GM12878 (cell line): ENCODE measurements around the gene NRG2. TPM values are rescaled to one million over a fixed set of nuclear protein-coding genes. Genes with fewer than 3 reads are reported as not detected.

Experiments used
- ATAC-seq: fragments of 200-7000 bp; cut with Tn5 transposase; 3 replicates; pipeline ENCODE4 v1.9.1; 2020; ENCODE audit warnings: mild to moderate bottlenecking, moderate library complexity
- BruUV-seq: library from RNA; stranded (reverse); fragments of 400-500 nt; replicated peaks from 2 replicates; lab custom pipeline; 2021; lab: Mats Ljungman, UMichigan
- CTCF ChIA-PET: fragments of 300-600 bp; sonication (Branson Sonifier 250); formaldehyde crosslinking; extraction: SDS; loops from one replicate; lab custom pipeline; 2021; ENCODE audit warnings: inconsistent platforms; lab: Yijun Ruan, JAX
- POLR2A ChIA-PET: fragments of 350-600 bp; formaldehyde crosslinking; extraction: SDS; loops from one replicate; lab custom pipeline; 2021; ENCODE audit warnings: inconsistent platforms; lab: Charles Lee
- RAD21 ChIA-PET: fragments of 300-600 bp; sonication (Branson Sonifier 250); formaldehyde crosslinking; loops from one replicate; lab custom pipeline; 2023; ENCODE audit warnings: antibody characterized with exemption; ENCODE audit not compliant: unreplicated experiment; lab: Charles Lee
- SMC1A ChIA-PET: fragments of 300-600 bp; sonication (Branson Sonifier 250); formaldehyde crosslinking; loops from one replicate; lab custom pipeline; 2023; ENCODE audit not compliant: unreplicated experiment, uncharacterized antibody; lab: Charles Lee
- DNase-seq: peaks from one replicate; pipeline ENCODE4 v3.0.0-alpha.2; 2011; ENCODE audit warnings: low read depth, low spot score
- FAIRE-seq: peaks from 3 replicates; lab custom pipeline; 2011; peaks lifted over from hg19 to GRCh38; lab: Jason Lieb, UNC
- H2AFZ ChIP-seq: 2 replicates; pipeline ENCODE4 v1.6.0; 2011; ENCODE audit warnings: low read depth, low read length, control low read depth; ENCODE audit not compliant: control insufficient read depth
- H3K27ac ChIP-seq: 2 replicates; pipeline ENCODE4 v1.5.1; 2011; ENCODE audit warnings: control low read depth; ENCODE audit not compliant: control insufficient read depth, insufficient read depth
- H3K27me3 ChIP-seq, 2 experiments: replicated peaks in 1 of 2; 2 replicates each; pipeline versions ENCODE4 v1.6.0 to v1.6.1; 2011; ENCODE audit warnings: low read length in 1 of 2; ENCODE audit not compliant: control insufficient read depth in 2 of 2, insufficient read depth in 2 of 2
- H3K36me3 ChIP-seq, 2 experiments: 2 replicates each; pipeline ENCODE4 v1.5.1; 2011; ENCODE audit warnings: low read length in 1 of 2; ENCODE audit not compliant: control insufficient read depth in 2 of 2, insufficient read depth in 2 of 2
- H3K4me1 ChIP-seq: 2 replicates; pipeline ENCODE4 v1.6.1; 2011; ENCODE audit warnings: mild to moderate bottlenecking, low read length, moderate library complexity, mixed read lengths; ENCODE audit not compliant: control insufficient read depth, insufficient read depth
- H3K4me2 ChIP-seq: 2 replicates; pipeline ENCODE4 v1.6.0; 2011; ENCODE audit warnings: control low read depth; ENCODE audit not compliant: control insufficient read depth, insufficient read depth
- H3K4me3 ChIP-seq: fragments of 200-600 bp; sonication (generic); 2 replicates; pipeline ENCODE4 v1.5.1; 2016
- H3K79me2 ChIP-seq: 2 replicates; pipeline ENCODE4 v1.6.0; 2011; ENCODE audit warnings: low read length; ENCODE audit not compliant: control insufficient read depth, insufficient read depth
- H3K9ac ChIP-seq: 2 replicates; pipeline ENCODE4 v1.8.0; 2011; ENCODE audit warnings: low read length, control low read depth, mixed read lengths; ENCODE audit not compliant: control insufficient read depth, insufficient read depth
- H3K9me3 ChIP-seq: replicated peaks from 3 replicates; pipeline ENCODE4 v1.5.1; 2011; ENCODE audit warnings: mild to moderate bottlenecking, low read length; ENCODE audit not compliant: control insufficient read depth, insufficient read depth
- H4K20me1 ChIP-seq: 2 replicates; pipeline ENCODE4 v1.6.0; 2011; ENCODE audit not compliant: control insufficient read depth, insufficient read depth
- ATF3 ChIP-seq: IDR thresholded peaks from 2 replicates; pipeline ENCODE4 v1.6.1; 2011; ENCODE audit warnings: low read depth, mild to moderate bottlenecking, low read length, moderate library complexity, borderline replicate concordance; ENCODE audit errors: extremely low read depth
- CHD2 ChIP-seq: IDR thresholded peaks from 2 replicates; pipeline ENCODE4 v1.6.1; 2011; ENCODE audit warnings: low read depth, low read length, improper control_type of control experiment, borderline replicate concordance
- DPF2 ChIP-seq: fragments of 450-650 bp; IDR thresholded peaks from 2 replicates; pipeline ENCODE4 v1.6.1; 2017; ENCODE audit warnings: mild to moderate bottlenecking
- FOXM1 ChIP-seq: IDR thresholded peaks from 2 replicates; pipeline ENCODE4 v1.6.1; 2012; ENCODE audit warnings: low read depth, mild to moderate bottlenecking, inconsistent platforms, low read length, moderate library complexity
- KDM1A ChIP-seq: fragments of 200-600 bp; sonication (generic); IDR thresholded peaks from 2 replicates; pipeline ENCODE4 v1.6.1; 2016; ENCODE audit warnings: borderline replicate concordance
- NBN ChIP-seq: fragments of 450-650 bp; IDR thresholded peaks from 2 replicates; pipeline ENCODE4 v1.6.1; 2016
- NFXL1 ChIP-seq: fragments of 450-650 bp; IDR thresholded peaks from 2 replicates; pipeline ENCODE4 v1.6.1; 2017; ENCODE audit warnings: antibody characterized with exemption, mild to moderate bottlenecking, borderline replicate concordance
- POLR2A ChIP-seq: IDR thresholded peaks from 2 replicates; pipeline ENCODE4 v1.6.1; 2011; ENCODE audit warnings: low read depth, mild to moderate bottlenecking, low read length
- RFX5 ChIP-seq: IDR thresholded peaks from 2 replicates; pipeline ENCODE4 v1.6.1; 2011; ENCODE audit warnings: low read depth, low read length, improper control_type of control experiment
- SUPT20H ChIP-seq: IDR thresholded peaks from 2 replicates; pipeline ENCODE4 v1.6.1; 2011; ENCODE audit warnings: low read depth, mild to moderate bottlenecking, low read length, moderate library complexity, borderline replicate concordance; ENCODE audit not compliant: control insufficient read depth
- TCF7 ChIP-seq: IDR thresholded peaks from 2 replicates; pipeline ENCODE4 v1.6.1; 2014; ENCODE audit warnings: antibody characterized with exemption, borderline replicate concordance
- YY1 ChIP-seq: IDR thresholded peaks from 2 replicates; pipeline ENCODE4 v1.6.1; 2011; ENCODE audit warnings: low read depth, mild to moderate bottlenecking, low read length
- ZBTB33 ChIP-seq: fragments of 450-650 bp; IDR thresholded peaks from 2 replicates; pipeline ENCODE4 v1.6.1; 2017; ENCODE audit warnings: mild to moderate bottlenecking
- WGBS: methylation state at CpG from one replicate; pipeline ENCODE4 v1.1.6; 2016; ENCODE audit warnings: low lambda C conversion rate; ENCODE audit not compliant: insufficient replicate concordance, insufficient coverage; ENCODE audit errors: missing lambda C conversion rate; 5-methylcytosine and 5-hydroxymethylcytosine counted together
- in situ Hi-C: fragments of 300-500 bp; cut with MboI; formaldehyde crosslinking; loops from 9 replicates; pipeline ENCODE4 v1.14.3; 2018; ENCODE audit warnings: mixed read lengths
- intact Hi-C: fragments of 100-400 bp; cut with micrococcal nuclease; formaldehyde crosslinking; loops from one replicate; pipeline ENCODE4 v1.14.2; 2022; ENCODE audit not compliant: unreplicated experiment
- polyA plus RNA-seq, 11 experiments: library from polyadenylated mRNA; depleted of rRNA in 4 of 11; unstranded in 6 of 11; stranded (reverse) in 5 of 11; fragments of >200 nt; fragmentation: Nextera tagmentation in 4 of 11; fragmentation: Illumina TruSeq in 1 of 11; extraction: Ambion mirVana in 4 of 11; extraction: Trizol in 1 of 11; gene quantifications; 1 replicate in 1 of 11; 2 replicates in 10 of 11; pipeline versions ENCODE4 v1.2.1 to v1.2.3, GENCODE V29; 2011 to 2016; ENCODE audit warnings: inconsistent platforms in 2 of 11, missing spikeins in 2 of 11, low read depth in 1 of 11
- total RNA-seq, 4 experiments: library from RNA; depleted of rRNA in 3 of 4; stranded (reverse); fragments of >200 nt in 3 of 4; fragmentation: Illumina TruSeq in 1 of 4; extraction: Trizol in 1 of 4; gene quantifications; 2 replicates each; pipeline versions ENCODE4 v1.2.1 to v1.2.3, GENCODE V29; 2013 to 2021

Gene NRG2
- total and polyA plus RNA-seq, 10 of the 15 experiments (the other 5 are each of a cell fraction or from before 2014, with no cell fraction given) = 0.10 to 21.7 (median 9.6) TPM

DNA sequence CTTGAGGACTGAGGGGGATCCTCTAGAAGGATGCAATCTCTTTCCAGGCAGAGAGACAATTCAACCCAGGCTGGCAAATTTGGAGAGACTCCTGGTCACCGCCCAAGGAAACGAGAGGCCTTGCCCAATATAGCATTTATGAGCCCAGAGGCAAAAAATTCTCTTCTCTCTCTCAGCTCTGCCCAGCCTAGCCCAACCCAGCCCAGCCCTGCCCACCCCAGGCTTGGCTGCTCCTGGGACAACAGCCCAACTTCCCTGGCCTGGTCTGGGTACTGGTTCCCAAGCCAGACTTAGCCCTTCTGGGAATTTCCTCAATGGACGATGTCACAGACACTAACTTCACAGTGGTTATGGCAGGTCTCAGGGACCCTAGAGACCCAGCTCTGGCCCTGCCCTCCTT lies 130.9 kb downstream of the NRG2 start:
- H3K4me2 ChIP-seq = no peak overlapping the region
- no peak overlapping the region for H3K27ac ChIP-seq
- no peak for TF ChIP-seq YY1
- no peak for TF ChIP-seq NFXL1
- no peak for TF ChIP-seq FOXM1
- TF ChIP-seq ATF3 = no peak
- no peak for TF ChIP-seq RFX5
- TF ChIP-seq CHD2 = no peak
- TF ChIP-seq SUPT20H = no peak
- TF ChIP-seq POLR2A = no peak
- TF ChIP-seq KDM1A = no peak
- TF ChIP-seq DPF2 = no peak
- TF ChIP-seq NBN = no peak
- no peak for TF ChIP-seq ZBTB33
- TF ChIP-seq TCF7 = no peak
- BruUV-seq = no TSS peak
- no peaks in the 10 kb centered on the region for H3K79me2 ChIP-seq
- no peaks in the 10 kb centered on the region for H3K9me3 ChIP-seq
- ChIA-PET POLR2A (no interaction called here), CTCF (no interaction called here), SMC1A (interaction anchor here (1.2 kb wide), 1 partner anchor 56 kb away, joined by 4 read pairs; no protein-coding TSS in a partner anchor), RAD21 (no interaction called here)
- no peak overlapping the region for H2AFZ ChIP-seq
- no peaks in the 10 kb centered on the region for H3K36me3 ChIP-seq
- H3K4me1 ChIP-seq = no peaks in the 10 kb centered on the region
- H3K9ac ChIP-seq = no peak overlapping the region
- no peak for FAIRE-seq
- 33% methylated on average over 3 of the region's 3 CpGs for WGBS
- DNase-seq = no peak
- intact Hi-C loops (no loop called here), in situ Hi-C loops (no loop called here)
- ATAC-seq = no peak
- H4K20me1 ChIP-seq = no peaks in the 10 kb centered on the region
- no peaks in the 10 kb centered on the region for H3K27me3 ChIP-seq
- no peak overlapping the region for H3K4me3 ChIP-seq
